Sigmoid colon (tissue), 4 donors: ENCODE measurements around the gene SRGAP1.

ENCODE experiments used
- EP300 ChIP-seq, 4 donors: sonication (generic); formaldehyde crosslinking; IDR thresholded peaks; one replicate each; pipeline ENCODE4 v1.6.1; 2017; ENCODE audit warnings: antibody characterized with exemption in 4 of 4
- POLR2A ChIP-seq, 2 donors: fragments of 450-650 bp; IDR thresholded peaks; one replicate each; pipeline ENCODE4 v1.6.1; 2016; ENCODE audit warnings: antibody characterized with exemption in 2 of 2, mild to moderate bottlenecking in 2 of 2, moderate library complexity in 2 of 2
- POLR2AphosphoS5 ChIP-seq, 4 donors: sonication (generic); formaldehyde crosslinking; IDR thresholded peaks; one replicate each; pipeline ENCODE4 v1.6.1; 2017; ENCODE audit warnings: antibody characterized with exemption in 4 of 4
- TF ChIP-seq, protein P1 (sequence below), 4 experiments: fragments of 450-650 bp in 3 of 4; fragments of 200-600 bp in 1 of 4; IDR thresholded peaks; one replicate each; pipeline ENCODE4 v1.5.1; 2016 to 2019; ENCODE audit warnings: antibody characterized with exemption in 4 of 4, mild to moderate bottlenecking in 3 of 4, moderate library complexity in 2 of 4

GRCh38 chr12:63880742-63881263 is 36.3 kb downstream of the SRGAP1 start:
- TF ChIP-seq, protein P1, sequence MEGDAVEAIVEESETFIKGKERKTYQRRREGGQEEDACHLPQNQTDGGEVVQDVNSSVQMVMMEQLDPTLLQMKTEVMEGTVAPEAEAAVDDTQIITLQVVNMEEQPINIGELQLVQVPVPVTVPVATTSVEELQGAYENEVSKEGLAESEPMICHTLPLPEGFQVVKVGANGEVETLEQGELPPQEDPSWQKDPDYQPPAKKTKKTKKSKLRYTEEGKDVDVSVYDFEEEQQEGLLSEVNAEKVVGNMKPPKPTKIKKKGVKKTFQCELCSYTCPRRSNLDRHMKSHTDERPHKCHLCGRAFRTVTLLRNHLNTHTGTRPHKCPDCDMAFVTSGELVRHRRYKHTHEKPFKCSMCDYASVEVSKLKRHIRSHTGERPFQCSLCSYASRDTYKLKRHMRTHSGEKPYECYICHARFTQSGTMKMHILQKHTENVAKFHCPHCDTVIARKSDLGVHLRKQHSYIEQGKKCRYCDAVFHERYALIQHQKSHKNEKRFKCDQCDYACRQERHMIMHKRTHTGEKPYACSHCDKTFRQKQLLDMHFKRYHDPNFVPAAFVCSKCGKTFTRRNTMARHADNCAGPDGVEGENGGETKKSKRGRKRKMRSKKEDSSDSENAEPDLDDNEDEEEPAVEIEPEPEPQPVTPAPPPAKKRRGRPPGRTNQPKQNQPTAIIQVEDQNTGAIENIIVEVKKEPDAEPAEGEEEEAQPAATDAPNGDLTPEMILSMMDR (IDR thresholded peaks at IDR 0.05), result no peak
- TF ChIP-seq POLR2A (IDR thresholded peaks at IDR 0.05) (no peak), POLR2AphosphoS5 (IDR thresholded peaks at IDR 0.05) (no peak), EP300 (IDR thresholded peaks at IDR 0.05) (no peak)
